Osteoblast (primary cell): Measurements from ENCODE around the gene KLHL8. TPM values are rescaled to one million over a fixed set of nuclear protein-coding genes. Genes with fewer than 3 reads are reported as not detected.

Experiments used
- DNase-seq: peaks from one replicate; pipeline ENCODE4 v3.0.0; 2011; ENCODE audit warnings: low spot score, mixed read lengths; ENCODE audit not compliant: insufficient read length; ENCODE audit errors: missing footprints
- H2AFZ ChIP-seq: 2 replicates; pipeline ENCODE4 v1.6.0; 2011; ENCODE audit warnings: mild to moderate bottlenecking, low read length
- H3K27ac ChIP-seq: 2 replicates; pipeline ENCODE4 v1.5.1; 2011; ENCODE audit warnings: mild to moderate bottlenecking, low read depth, low read length, moderate library complexity
- H3K27me3 ChIP-seq: 2 replicates; pipeline ENCODE4 v1.6.0; 2012; ENCODE audit warnings: mild to moderate bottlenecking, control low read depth, inconsistent platforms, low read length, moderate library complexity; ENCODE audit not compliant: insufficient read depth
- H3K36me3 ChIP-seq: 2 replicates; pipeline ENCODE4 v1.5.1; 2011; ENCODE audit warnings: mild to moderate bottlenecking, low read length, control low read depth, moderate library complexity; ENCODE audit not compliant: insufficient read depth
- H3K4me1 ChIP-seq: 2 replicates; pipeline ENCODE4 v1.5.1; 2011; ENCODE audit warnings: mild to moderate bottlenecking, low read length, control low read depth, moderate library complexity; ENCODE audit not compliant: insufficient read depth
- H3K4me2 ChIP-seq: 2 replicates; pipeline ENCODE4 v1.6.0; 2011; ENCODE audit warnings: mild to moderate bottlenecking, low read length; ENCODE audit not compliant: insufficient read depth
- H3K4me3 ChIP-seq: fragments of 200-600 bp; sonication (generic); 3 replicates; pipeline ENCODE4 v1.5.1; 2012; ENCODE audit warnings: mild to moderate bottlenecking, low read length, inconsistent platforms; ENCODE audit not compliant: insufficient read depth
- H3K79me2 ChIP-seq: 2 replicates; pipeline ENCODE4 v1.6.0; 2012; ENCODE audit warnings: mild to moderate bottlenecking, low read length, control low read depth, inconsistent platforms; ENCODE audit not compliant: insufficient read depth
- H3K9me3 ChIP-seq: 2 replicates; pipeline ENCODE4 v1.5.1; 2011; ENCODE audit warnings: low read depth, low read length, control low read depth
- H4K20me1 ChIP-seq: 2 replicates; pipeline ENCODE4 v1.6.0; 2012; ENCODE audit warnings: mild to moderate bottlenecking, low read length, control low read depth; ENCODE audit not compliant: insufficient read depth
- total RNA-seq: library from RNA; depleted of rRNA; stranded (reverse); fragments of >200 nt; gene quantifications from 2 replicates; pipeline ENCODE4 v1.2.3, GENCODE V29; 2012
- TF ChIP-seq, protein P1 (sequence below): IDR thresholded peaks from 2 replicates; pipeline ENCODE4 v1.5.1; 2011; ENCODE audit warnings: mild to moderate bottlenecking, low read depth, low read length, moderate library complexity; ENCODE audit errors: extremely low read depth

KLHL8 gene
- total RNA-seq, 1 donor = 12.7 TPM

DNA sequence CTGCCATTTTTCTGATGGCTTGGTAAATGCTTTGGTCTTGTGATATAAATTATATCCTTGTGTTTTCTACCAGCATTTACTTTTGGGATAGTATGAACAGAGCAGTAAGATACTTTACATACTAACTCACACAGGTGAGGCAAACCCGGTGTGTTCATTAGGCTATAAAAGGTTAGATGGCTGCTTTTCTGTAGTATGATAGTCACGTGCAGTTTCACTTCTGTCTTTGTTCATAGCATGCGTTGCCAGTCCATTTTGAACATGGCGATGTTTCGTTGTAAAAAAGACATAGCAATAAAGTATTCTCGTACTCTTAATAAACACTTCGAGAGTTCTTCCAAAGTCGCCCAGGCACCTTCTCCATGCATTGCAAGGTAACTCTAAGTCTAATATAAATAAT lies 88.4 kb downstream of the KLHL8 start:
- H2AFZ ChIP-seq = no peak overlapping the region
- H3K36me3 ChIP-seq = peaks cover 48% of the 10 kb centered on the region
- H3K79me2 ChIP-seq = no peaks in the 10 kb centered on the region
- no peak overlapping the region for H3K27ac ChIP-seq
- peaks cover 2% of the 10 kb centered on the region for H4K20me1 ChIP-seq
- no peaks in the 10 kb centered on the region for H3K4me1 ChIP-seq
- H3K9me3 ChIP-seq = no peaks in the 10 kb centered on the region
- no peak overlapping the region for H3K4me3 ChIP-seq
- no peak for DNase-seq
- H3K27me3 ChIP-seq = no peaks in the 10 kb centered on the region
- H3K4me2 ChIP-seq = no peak overlapping the region
- TF ChIP-seq, protein P1, sequence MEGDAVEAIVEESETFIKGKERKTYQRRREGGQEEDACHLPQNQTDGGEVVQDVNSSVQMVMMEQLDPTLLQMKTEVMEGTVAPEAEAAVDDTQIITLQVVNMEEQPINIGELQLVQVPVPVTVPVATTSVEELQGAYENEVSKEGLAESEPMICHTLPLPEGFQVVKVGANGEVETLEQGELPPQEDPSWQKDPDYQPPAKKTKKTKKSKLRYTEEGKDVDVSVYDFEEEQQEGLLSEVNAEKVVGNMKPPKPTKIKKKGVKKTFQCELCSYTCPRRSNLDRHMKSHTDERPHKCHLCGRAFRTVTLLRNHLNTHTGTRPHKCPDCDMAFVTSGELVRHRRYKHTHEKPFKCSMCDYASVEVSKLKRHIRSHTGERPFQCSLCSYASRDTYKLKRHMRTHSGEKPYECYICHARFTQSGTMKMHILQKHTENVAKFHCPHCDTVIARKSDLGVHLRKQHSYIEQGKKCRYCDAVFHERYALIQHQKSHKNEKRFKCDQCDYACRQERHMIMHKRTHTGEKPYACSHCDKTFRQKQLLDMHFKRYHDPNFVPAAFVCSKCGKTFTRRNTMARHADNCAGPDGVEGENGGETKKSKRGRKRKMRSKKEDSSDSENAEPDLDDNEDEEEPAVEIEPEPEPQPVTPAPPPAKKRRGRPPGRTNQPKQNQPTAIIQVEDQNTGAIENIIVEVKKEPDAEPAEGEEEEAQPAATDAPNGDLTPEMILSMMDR = no peak

DNA sequence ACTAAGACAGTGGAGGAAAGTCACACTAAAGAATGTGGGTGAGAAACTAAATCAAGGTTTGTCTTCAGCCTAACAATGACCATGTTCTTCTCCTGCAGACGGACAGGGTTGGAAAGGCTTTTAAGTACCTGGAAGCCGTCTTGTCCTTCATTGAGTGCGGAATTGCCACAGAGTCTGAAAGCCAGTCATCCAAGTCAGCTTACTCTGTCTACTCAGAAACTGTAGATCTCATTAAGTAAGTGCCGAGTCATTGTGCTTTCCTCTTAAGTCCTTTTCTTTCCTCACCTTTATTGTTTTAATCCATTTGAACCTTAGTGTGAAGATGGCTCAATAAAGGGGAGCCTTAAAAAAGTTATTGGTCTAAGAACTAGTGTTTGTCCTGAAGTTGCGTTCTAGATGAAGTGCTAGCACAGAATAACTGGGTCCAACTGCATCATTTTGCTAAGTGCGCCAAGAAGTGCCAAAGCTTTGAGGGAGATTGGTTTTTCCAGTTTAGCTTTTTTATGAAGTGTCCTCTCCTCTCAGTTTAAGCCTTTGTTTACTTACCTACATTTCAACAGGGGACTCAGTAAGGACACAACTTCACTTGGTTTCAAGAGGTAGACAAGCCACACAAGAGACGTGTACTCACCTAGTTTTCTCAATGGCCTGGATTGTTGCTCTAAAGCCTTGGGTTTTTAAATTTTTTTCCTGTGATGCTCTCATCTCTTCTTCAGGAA lies 89.3 kb downstream of the KLHL8 start:
- peaks cover 55% of the 10 kb centered on the region for H3K36me3 ChIP-seq
- DNase-seq = no peak
- H3K27ac ChIP-seq = no peak overlapping the region
- H3K79me2 ChIP-seq = no peaks in the 10 kb centered on the region
- H3K4me3 ChIP-seq = no peak overlapping the region
- H2AFZ ChIP-seq = no peak overlapping the region
- no peaks in the 10 kb centered on the region for H3K27me3 ChIP-seq
- H3K9me3 ChIP-seq = no peaks in the 10 kb centered on the region
- no peaks in the 10 kb centered on the region for H3K4me1 ChIP-seq
- peaks cover 2% of the 10 kb centered on the region for H4K20me1 ChIP-seq
- TF ChIP-seq, protein P1 = no peak
- H3K4me2 ChIP-seq = no peak overlapping the region

DNA sequence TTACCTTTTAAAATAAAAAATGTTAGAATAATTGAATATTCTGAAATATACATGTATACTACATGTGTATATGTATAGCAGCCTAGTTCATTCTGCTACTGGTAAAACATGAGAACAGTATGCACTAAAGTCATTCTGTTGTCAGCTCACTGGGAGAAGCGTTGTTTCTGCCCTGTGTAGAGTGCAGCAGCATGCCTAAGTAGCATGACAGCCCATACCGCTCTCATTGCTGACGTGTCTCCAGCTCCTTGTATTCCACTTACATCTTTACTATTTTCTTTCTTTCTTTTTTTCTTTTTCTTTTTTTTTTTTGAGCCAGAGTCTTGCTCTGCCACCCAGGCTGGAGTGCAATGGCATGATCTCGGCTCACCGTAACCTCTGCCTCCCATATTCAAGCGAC lies 90.7 kb downstream of the KLHL8 start:
- no peak overlapping the region for H3K27ac ChIP-seq
- H4K20me1 ChIP-seq = peaks cover 2% of the 10 kb centered on the region
- no peaks in the 10 kb centered on the region for H3K4me1 ChIP-seq
- H3K9me3 ChIP-seq = no peaks in the 10 kb centered on the region
- DNase-seq = no peak
- no peak overlapping the region for H3K4me2 ChIP-seq
- no peaks in the 10 kb centered on the region for H3K27me3 ChIP-seq
- H3K79me2 ChIP-seq = no peaks in the 10 kb centered on the region
- TF ChIP-seq, protein P1 = no peak
- H3K36me3 ChIP-seq = peaks cover 48% of the 10 kb centered on the region
- no peak overlapping the region for H3K4me3 ChIP-seq
- no peak overlapping the region for H2AFZ ChIP-seq

DNA sequence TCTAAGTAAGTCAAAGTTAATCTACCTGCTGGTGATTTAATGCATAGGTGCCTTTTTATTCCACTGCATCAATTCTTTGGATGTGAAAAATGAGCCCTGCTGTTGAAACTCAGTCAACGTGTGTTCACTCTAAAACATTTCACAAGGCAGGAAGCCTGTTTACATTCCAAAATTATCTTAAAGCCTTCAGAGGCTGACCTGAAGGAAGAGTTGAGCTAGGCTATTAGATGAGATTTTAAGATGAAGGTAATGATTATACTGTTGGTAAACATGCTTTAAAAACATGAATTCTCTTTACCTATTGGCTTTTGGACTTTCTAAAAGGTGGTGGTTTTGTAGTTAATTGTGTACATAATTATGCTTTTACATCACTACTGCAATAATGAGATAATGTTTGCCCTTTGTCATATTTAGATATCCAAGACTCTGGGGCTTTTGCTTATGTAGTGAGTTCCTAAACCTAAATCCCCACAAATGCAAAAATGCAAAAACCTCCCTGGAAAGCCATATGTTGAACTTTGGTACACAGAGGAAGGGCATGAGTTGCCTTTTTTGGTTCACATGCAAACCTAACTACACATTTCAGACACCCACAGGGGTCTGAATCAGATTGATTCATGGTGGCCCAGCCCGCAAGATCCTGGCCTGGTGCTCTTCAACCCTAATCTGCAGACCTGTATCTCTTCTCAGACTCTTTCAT lies 92.3 kb downstream of the KLHL8 start:
- H3K36me3 ChIP-seq = peaks cover 33% of the 10 kb centered on the region
- DNase-seq = no peak

More for the DNA sequence above, 92.3 kb downstream of the KLHL8 start:
- Histone ChIP-seq H2AFZ (no peak overlapping the region), H4K20me1 (peaks cover 2% of the 10 kb centered on the region), H3K27me3 (no peaks in the 10 kb centered on the region), H3K4me2 (no peak overlapping the region), H3K9me3 (no peaks in the 10 kb centered on the region), H3K4me3 (no peak overlapping the region), H3K27ac (no peak overlapping the region), H3K4me1 (no peaks in the 10 kb centered on the region), H3K79me2 (peaks cover 2% of the 10 kb centered on the region)
- TF ChIP-seq, protein P1 = no peak
